Astrocyte (in vitro differentiated cells and primary cell): ENCODE results near the gene APOA1.

Experiments used
- EZH2 ChIP-seq: IDR thresholded peaks from 2 replicates; pipeline ENCODE4 v1.6.1; 2012; ENCODE audit warnings: mild to moderate bottlenecking, low read length, inconsistent platforms; ENCODE audit not compliant: insufficient read depth
- TF ChIP-seq, protein P1 (sequence below): IDR thresholded peaks from 2 replicates; pipeline ENCODE4 v1.5.1; 2011; ENCODE audit warnings: low read depth, mild to moderate bottlenecking, inconsistent platforms, low read length, moderate library complexity; ENCODE audit not compliant: insufficient read depth

DNA sequence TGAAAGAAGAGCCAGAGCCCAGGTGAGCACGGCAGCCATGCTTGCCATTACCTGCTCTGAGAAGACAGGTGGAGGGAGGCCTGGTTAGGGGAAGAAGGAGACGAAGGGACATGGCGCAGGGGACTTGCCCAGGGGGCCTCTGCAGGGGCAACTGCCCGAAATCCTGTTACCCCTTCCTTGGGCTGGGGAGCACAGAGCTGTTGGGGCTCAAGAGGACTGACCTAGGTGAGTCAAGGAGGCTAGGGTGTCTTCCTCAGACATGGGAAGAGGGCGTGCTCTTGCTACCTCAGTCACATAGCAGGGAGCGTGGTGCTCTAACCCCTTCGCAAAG lies 45.6 kb downstream of the APOA1 start, which contains the start of gene APOA5:
- TF ChIP-seq, protein P1, sequence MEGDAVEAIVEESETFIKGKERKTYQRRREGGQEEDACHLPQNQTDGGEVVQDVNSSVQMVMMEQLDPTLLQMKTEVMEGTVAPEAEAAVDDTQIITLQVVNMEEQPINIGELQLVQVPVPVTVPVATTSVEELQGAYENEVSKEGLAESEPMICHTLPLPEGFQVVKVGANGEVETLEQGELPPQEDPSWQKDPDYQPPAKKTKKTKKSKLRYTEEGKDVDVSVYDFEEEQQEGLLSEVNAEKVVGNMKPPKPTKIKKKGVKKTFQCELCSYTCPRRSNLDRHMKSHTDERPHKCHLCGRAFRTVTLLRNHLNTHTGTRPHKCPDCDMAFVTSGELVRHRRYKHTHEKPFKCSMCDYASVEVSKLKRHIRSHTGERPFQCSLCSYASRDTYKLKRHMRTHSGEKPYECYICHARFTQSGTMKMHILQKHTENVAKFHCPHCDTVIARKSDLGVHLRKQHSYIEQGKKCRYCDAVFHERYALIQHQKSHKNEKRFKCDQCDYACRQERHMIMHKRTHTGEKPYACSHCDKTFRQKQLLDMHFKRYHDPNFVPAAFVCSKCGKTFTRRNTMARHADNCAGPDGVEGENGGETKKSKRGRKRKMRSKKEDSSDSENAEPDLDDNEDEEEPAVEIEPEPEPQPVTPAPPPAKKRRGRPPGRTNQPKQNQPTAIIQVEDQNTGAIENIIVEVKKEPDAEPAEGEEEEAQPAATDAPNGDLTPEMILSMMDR: no peak
- no peak for TF ChIP-seq EZH2
